Liver (tissue), 9 donors: Measurements from ENCODE around the gene STPG1. TPM values are rescaled to one million over a fixed set of nuclear protein-coding genes. Genes with fewer than 3 reads are reported as not detected.

ENCODE experiments used
- DNase-seq: peaks from one replicate; pipeline ENCODE4 v3.0.0-alpha.2; 2017; ENCODE audit warnings: low spot score
- H3K27ac ChIP-seq, 2 donors: one replicate each; pipeline ENCODE4 v1.7.0; 2013; ENCODE audit warnings: inconsistent platforms in 2 of 2, low read length in 2 of 2, control low read depth in 1 of 2, low read depth in 1 of 2, mild to moderate bottlenecking in 1 of 2
- H3K27me3 ChIP-seq, 4 donors: one replicate each; pipeline versions ENCODE4 v1.6.1 to v1.7.0; 2013; ENCODE audit warnings: low read length in 3 of 4, inconsistent platforms in 1 of 4, mild to moderate bottlenecking in 1 of 4, moderate library complexity in 1 of 4; ENCODE audit not compliant: control insufficient read depth in 4 of 4, insufficient read depth in 4 of 4
- H3K36me3 ChIP-seq, 4 donors: one replicate each; pipeline versions ENCODE4 v1.6.1 to v1.7.0; 2013; ENCODE audit warnings: low read length in 3 of 4, mild to moderate bottlenecking in 3 of 4, low read depth in 1 of 4, moderate library complexity in 1 of 4; ENCODE audit not compliant: control insufficient read depth in 4 of 4, insufficient read depth in 3 of 4
- H3K4me1 ChIP-seq, 4 donors: one replicate each; pipeline versions ENCODE4 v1.6.1 to v1.7.0; 2013; ENCODE audit warnings: low read length in 3 of 4, mild to moderate bottlenecking in 3 of 4, moderate library complexity in 1 of 4; ENCODE audit not compliant: control insufficient read depth in 4 of 4, insufficient read depth in 4 of 4
- H3K4me3 ChIP-seq, 3 donors: one replicate each; pipeline versions ENCODE4 v1.6.1 to v1.7.0; 2013; ENCODE audit warnings: low read length in 3 of 3, control low read depth in 1 of 3, low read depth in 1 of 3, mild to moderate bottlenecking in 1 of 3
- H3K9ac ChIP-seq, 2 donors: one replicate each; pipeline ENCODE4 v1.7.0; 2013; ENCODE audit warnings: low read length in 2 of 2, mild to moderate bottlenecking in 2 of 2, moderate library complexity in 2 of 2, control low read depth in 1 of 2, low read depth in 1 of 2
- H3K9me3 ChIP-seq, 4 donors: one replicate each; pipeline versions ENCODE4 v1.6.1 to v1.7.0; 2013; ENCODE audit warnings: low read length in 3 of 4; ENCODE audit not compliant: control insufficient read depth in 4 of 4
- ATF3 ChIP-seq: IDR thresholded peaks from 2 replicates; pipeline ENCODE4 v1.6.1; 2016; ENCODE audit warnings: antibody characterized with exemption
- EGR1 ChIP-seq, 2 donors: IDR thresholded peaks; 2 replicates each; pipeline ENCODE4 v1.6.1; 2016 to 2018; ENCODE audit warnings: antibody characterized with exemption in 2 of 2, low read depth in 2 of 2
- FOXA1 ChIP-seq: IDR thresholded peaks from 2 replicates; pipeline ENCODE4 v1.6.1; 2016; ENCODE audit warnings: antibody characterized with exemption
- FOXA2 ChIP-seq: IDR thresholded peaks from 2 replicates; pipeline ENCODE4 v1.6.1; 2016; ENCODE audit warnings: antibody characterized with exemption
- GABPA ChIP-seq, 2 donors: IDR thresholded peaks in 1 of 2; conservative IDR thresholded peaks in 1 of 2; 2 replicates each; pipeline ENCODE4 v1.6.1; 2016; ENCODE audit warnings: antibody characterized with exemption in 2 of 2, mild to moderate bottlenecking in 1 of 2, moderate library complexity in 1 of 2
- HNF4A ChIP-seq, 2 donors: conservative IDR thresholded peaks; 2 replicates each; pipeline ENCODE4 v1.6.1; 2016; ENCODE audit warnings: antibody characterized with exemption in 2 of 2, mild to moderate bottlenecking in 2 of 2
- HNF4G ChIP-seq: IDR thresholded peaks from 2 replicates; pipeline ENCODE4 v1.6.1; 2016; ENCODE audit warnings: antibody characterized with exemption
- JUND ChIP-seq, 2 donors: IDR thresholded peaks; 2 replicates each; pipeline ENCODE4 v1.6.1; 2016; ENCODE audit warnings: antibody characterized with exemption in 2 of 2
- NR2F2 ChIP-seq: IDR thresholded peaks from 2 replicates; pipeline ENCODE4 v1.6.1; 2016; ENCODE audit warnings: antibody characterized with exemption
- RAD21 ChIP-seq, 2 donors: IDR thresholded peaks; 2 replicates each; pipeline ENCODE4 v1.6.1; 2016; ENCODE audit warnings: antibody characterized with exemption in 2 of 2, mild to moderate bottlenecking in 2 of 2
- REST ChIP-seq: IDR thresholded peaks from 2 replicates; pipeline ENCODE4 v1.6.1; 2016; ENCODE audit warnings: antibody characterized with exemption, mild to moderate bottlenecking
- RXRA ChIP-seq, 2 donors: IDR thresholded peaks; 2 replicates each; pipeline ENCODE4 v1.6.1; 2017 to 2018; ENCODE audit warnings: antibody characterized with exemption in 2 of 2, mild to moderate bottlenecking in 1 of 2
- SP1 ChIP-seq: IDR thresholded peaks from 2 replicates; pipeline ENCODE4 v1.6.1; 2018; ENCODE audit warnings: antibody characterized with exemption, mild to moderate bottlenecking
- TAF1 ChIP-seq: conservative IDR thresholded peaks from 2 replicates; pipeline ENCODE4 v1.6.1; 2016; ENCODE audit warnings: antibody characterized with exemption, mild to moderate bottlenecking
- YY1 ChIP-seq: IDR thresholded peaks from 2 replicates; pipeline ENCODE4 v1.6.1; 2016; ENCODE audit warnings: antibody characterized with exemption, mild to moderate bottlenecking
- ZBTB33 ChIP-seq: IDR thresholded peaks from 2 replicates; pipeline ENCODE4 v1.6.1; 2016; ENCODE audit warnings: antibody characterized with exemption
- WGBS: extraction: QIAGEN DNeasy Blood & Tissue Kit; methylation state at CpG from one replicate; pipeline ENCODE4 v1.1.7; 2013; 5-methylcytosine and 5-hydroxymethylcytosine counted together
- polyA plus RNA-seq, 2 donors: library from polyadenylated mRNA; stranded (reverse) in 1 of 2; unstranded in 1 of 2; fragments of 200-250 nt in 1 of 2; fragments of >200 nt in 1 of 2; fragmentation: Nextera tagmentation in 1 of 2; extraction: Ambion mirVana in 1 of 2; gene quantifications; one replicate each; pipeline versions ENCODE4 v1.2.1 to v1.2.3, GENCODE V29; 2013 to 2015
- total RNA-seq, 2 donors: library from RNA; depleted of rRNA; stranded (reverse); fragments of >200 nt; gene quantifications; one replicate each; pipeline ENCODE4 v1.2.3, GENCODE V29; 2014
- TF ChIP-seq, protein P1 (sequence below): fragments of 150-350 bp; IDR thresholded peaks from 2 replicates; pipeline ENCODE4 v1.5.1; 2017; ENCODE audit warnings: improper control_type of control experiment, low read depth, low read length; ENCODE audit not compliant: missing input control
- TF ChIP-seq, protein P2 (sequence below): IDR thresholded peaks from 2 replicates; pipeline ENCODE4 v1.6.1; 2016; ENCODE audit warnings: antibody characterized with exemption
- donor health status: healthy.
- donor health status: healthy.
- donor health status: healthy.
- donor health status: healthy.
- donor health status: healthy.

Gene STPG1
- total and polyA plus RNA-seq, 4 donors = 0.92 to 2.9 (median 1.0) TPM

GRCh38 chr1:24351918-24352627 lies 61.5 kb downstream of the STPG1 start:
- Histone ChIP-seq H3K27ac (no peak overlapping the region), H3K9ac (no peak overlapping the region), H3K9me3 (no peaks in the 10 kb centered on the region), H3K36me3 (no peaks in the 10 kb centered on the region), H3K27me3 (no peaks in the 10 kb centered on the region), H3K4me1 (no peaks in the 10 kb centered on the region), H3K4me3 (no peak overlapping the region)
- DNase-seq = no peak
- TF ChIP-seq, protein P1, sequence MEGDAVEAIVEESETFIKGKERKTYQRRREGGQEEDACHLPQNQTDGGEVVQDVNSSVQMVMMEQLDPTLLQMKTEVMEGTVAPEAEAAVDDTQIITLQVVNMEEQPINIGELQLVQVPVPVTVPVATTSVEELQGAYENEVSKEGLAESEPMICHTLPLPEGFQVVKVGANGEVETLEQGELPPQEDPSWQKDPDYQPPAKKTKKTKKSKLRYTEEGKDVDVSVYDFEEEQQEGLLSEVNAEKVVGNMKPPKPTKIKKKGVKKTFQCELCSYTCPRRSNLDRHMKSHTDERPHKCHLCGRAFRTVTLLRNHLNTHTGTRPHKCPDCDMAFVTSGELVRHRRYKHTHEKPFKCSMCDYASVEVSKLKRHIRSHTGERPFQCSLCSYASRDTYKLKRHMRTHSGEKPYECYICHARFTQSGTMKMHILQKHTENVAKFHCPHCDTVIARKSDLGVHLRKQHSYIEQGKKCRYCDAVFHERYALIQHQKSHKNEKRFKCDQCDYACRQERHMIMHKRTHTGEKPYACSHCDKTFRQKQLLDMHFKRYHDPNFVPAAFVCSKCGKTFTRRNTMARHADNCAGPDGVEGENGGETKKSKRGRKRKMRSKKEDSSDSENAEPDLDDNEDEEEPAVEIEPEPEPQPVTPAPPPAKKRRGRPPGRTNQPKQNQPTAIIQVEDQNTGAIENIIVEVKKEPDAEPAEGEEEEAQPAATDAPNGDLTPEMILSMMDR = no peak
- TF ChIP-seq FOXA2 (no peak), JUND (IDR thresholded peaks at IDR 0.05) (no peak), TAF1 (no peak), ZBTB33 (no peak), RAD21 (IDR thresholded peaks at IDR 0.05) (no peak), GABPA (IDR thresholded peaks at IDR 0.05 in 1 of 2, conservative IDR thresholded peaks at IDR 0.05 in 1 of 2) (no peak), NR2F2 (no peak), EGR1 (IDR thresholded peaks at IDR 0.05; ENCODE audit: low read depth in 2 of 2) (no peak), YY1 (no peak), REST (no peak), HNF4G (no peak), RXRA (IDR thresholded peaks at IDR 0.05) (no peak), HNF4A (conservative IDR thresholded peaks at IDR 0.05) (no peak), ATF3 (no peak), SP1 (no peak), FOXA1 (no peak)
- TF ChIP-seq, protein P2, sequence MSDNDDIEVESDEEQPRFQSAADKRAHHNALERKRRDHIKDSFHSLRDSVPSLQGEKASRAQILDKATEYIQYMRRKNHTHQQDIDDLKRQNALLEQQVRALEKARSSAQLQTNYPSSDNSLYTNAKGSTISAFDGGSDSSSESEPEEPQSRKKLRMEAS = no peak
- WGBS = 86% methylated on average over 7 of the region's 7 CpGs
